Measurements from ENCODE around the gene CUX1.

DNA sequence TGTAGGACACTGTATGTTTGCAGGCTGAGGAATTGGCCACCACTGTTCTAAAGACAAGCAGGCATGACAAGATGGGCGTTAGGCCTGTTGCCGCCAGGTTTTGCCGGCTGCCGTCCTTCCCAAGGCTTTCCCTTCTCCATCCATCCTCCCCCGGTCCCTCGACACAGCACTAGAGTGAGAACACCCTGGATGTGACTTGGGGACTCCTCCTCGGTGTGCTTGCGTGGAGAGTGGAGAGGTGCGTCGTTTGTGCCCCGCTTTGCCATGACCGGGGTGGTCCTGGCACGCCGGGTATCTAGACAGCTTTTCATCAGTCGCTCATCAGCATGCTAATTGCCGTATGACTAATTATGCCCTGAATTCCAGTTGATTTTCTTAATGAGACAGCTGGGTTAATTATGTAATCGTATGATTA lies 262.6 kb downstream of the CUX1 start:
- TF ChIP-seq, protein P1, sequence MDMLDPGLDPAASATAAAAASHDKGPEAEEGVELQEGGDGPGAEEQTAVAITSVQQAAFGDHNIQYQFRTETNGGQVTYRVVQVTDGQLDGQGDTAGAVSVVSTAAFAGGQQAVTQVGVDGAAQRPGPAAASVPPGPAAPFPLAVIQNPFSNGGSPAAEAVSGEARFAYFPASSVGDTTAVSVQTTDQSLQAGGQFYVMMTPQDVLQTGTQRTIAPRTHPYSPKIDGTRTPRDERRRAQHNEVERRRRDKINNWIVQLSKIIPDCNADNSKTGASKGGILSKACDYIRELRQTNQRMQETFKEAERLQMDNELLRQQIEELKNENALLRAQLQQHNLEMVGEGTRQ (CRISPR knock-in tag; IDR thresholded peaks at IDR 0.05) = no peak
- TF ChIP-seq, protein P2, sequence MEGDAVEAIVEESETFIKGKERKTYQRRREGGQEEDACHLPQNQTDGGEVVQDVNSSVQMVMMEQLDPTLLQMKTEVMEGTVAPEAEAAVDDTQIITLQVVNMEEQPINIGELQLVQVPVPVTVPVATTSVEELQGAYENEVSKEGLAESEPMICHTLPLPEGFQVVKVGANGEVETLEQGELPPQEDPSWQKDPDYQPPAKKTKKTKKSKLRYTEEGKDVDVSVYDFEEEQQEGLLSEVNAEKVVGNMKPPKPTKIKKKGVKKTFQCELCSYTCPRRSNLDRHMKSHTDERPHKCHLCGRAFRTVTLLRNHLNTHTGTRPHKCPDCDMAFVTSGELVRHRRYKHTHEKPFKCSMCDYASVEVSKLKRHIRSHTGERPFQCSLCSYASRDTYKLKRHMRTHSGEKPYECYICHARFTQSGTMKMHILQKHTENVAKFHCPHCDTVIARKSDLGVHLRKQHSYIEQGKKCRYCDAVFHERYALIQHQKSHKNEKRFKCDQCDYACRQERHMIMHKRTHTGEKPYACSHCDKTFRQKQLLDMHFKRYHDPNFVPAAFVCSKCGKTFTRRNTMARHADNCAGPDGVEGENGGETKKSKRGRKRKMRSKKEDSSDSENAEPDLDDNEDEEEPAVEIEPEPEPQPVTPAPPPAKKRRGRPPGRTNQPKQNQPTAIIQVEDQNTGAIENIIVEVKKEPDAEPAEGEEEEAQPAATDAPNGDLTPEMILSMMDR (IDR thresholded peaks at IDR 0.05) = no peak
- TF ChIP-seq STAT6 (CRISPR knock-in tag; conservative IDR thresholded peaks at IDR 0.05; ENCODE audit: low read depth) = no peak
- TF ChIP-seq, protein P3, sequence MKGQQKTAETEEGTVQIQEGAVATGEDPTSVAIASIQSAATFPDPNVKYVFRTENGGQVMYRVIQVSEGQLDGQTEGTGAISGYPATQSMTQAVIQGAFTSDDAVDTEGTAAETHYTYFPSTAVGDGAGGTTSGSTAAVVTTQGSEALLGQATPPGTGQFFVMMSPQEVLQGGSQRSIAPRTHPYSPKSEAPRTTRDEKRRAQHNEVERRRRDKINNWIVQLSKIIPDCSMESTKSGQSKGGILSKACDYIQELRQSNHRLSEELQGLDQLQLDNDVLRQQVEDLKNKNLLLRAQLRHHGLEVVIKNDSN (CRISPR knock-in tag; IDR thresholded peaks at IDR 0.05) = no peak
- no peak for TF ChIP-seq TEAD4 (CRISPR knock-in tag; IDR thresholded peaks at IDR 0.05)
- TF ChIP-seq AFF4 (CRISPR knock-in tag; IDR thresholded peaks at IDR 0.05; ENCODE audit: borderline replicate concordance) = no peak
- TF ChIP-seq ATF1 (CRISPR knock-in tag; IDR thresholded peaks at IDR 0.05) = no peak
- TF ChIP-seq IRF2 (CRISPR knock-in tag; IDR thresholded peaks at IDR 0.05; ENCODE audit: borderline replicate concordance, low read depth) = no peak
- TF ChIP-seq ATF2 (CRISPR knock-in tag; IDR thresholded peaks at IDR 0.05; ENCODE audit: borderline replicate concordance, low read depth) = no peak
